HS-5 (cell line): ENCODE data around the gene FKBP1A.

Experiments
- DNase-seq: peaks from one replicate; pipeline ENCODE4 v3.0.0-alpha.2; 2012; ENCODE audit warnings: low read depth

FKBP1A gene

GRCh38 chr20:1331801-1332453, 60.9 kb downstream of the FKBP1A start:
- no peak for DNase-seq

GRCh38 chr20:1331101-1331500, 61.8 kb downstream of the FKBP1A start:
- DNase-seq: no peak

- no peak for DNase-seq
Observed at GRCh38 chr20:1330075-1330830, 62.6 kb downstream of the FKBP1A start.

GRCh38 chr20:1328680-1329330, 64.0 kb downstream of the FKBP1A start, which contains the start of gene SDCBP2:
SDCBP2 (minus strand) TSS chr20:1329139; CDS start chr20:1320416, 8,723 bp downstream.
- no peak for DNase-seq

- no peak for DNase-seq
Observed at GRCh38 chr20:1327827-1328679, 64.8 kb downstream of the FKBP1A start.

GRCh38 chr20:1327241-1327653, 65.6 kb downstream of the FKBP1A start:
- DNase-seq: peak; percentile 49

- no peak for DNase-seq
Observed at GRCh38 chr20:1326031-1326930, 66.6 kb downstream of the FKBP1A start.

GRCh38 chr20:1325173-1326030, 67.5 kb downstream of the FKBP1A start:
- DNase-seq: peak; percentile 83

GRCh38 chr20:1324598-1325172, 68.2 kb downstream of the FKBP1A start:
- DNase-seq: no peak

- DNase-seq: no peak
Observed at GRCh38 chr20:1323830-1324597, 68.8 kb downstream of the FKBP1A start.

GRCh38 chr20:1323256-1323655, 69.6 kb downstream of the FKBP1A start:
- DNase-seq: no peak

- DNase-seq: peak; percentile 94
Observed at GRCh38 chr20:1322511-1323245, 70.2 kb downstream of the FKBP1A start.

GRCh38 chr20:1321654-1321939, 71.3 kb downstream of the FKBP1A start:
- DNase-seq: no peak

GRCh38 chr20:1320902-1321653, 71.8 kb downstream of the FKBP1A start:
- no peak for DNase-seq

- no peak for DNase-seq
Observed at GRCh38 chr20:1320016-1320415, 72.8 kb downstream of the FKBP1A start.

- no peak for DNase-seq
Observed at GRCh38 chr20:1319462-1319861, 73.4 kb downstream of the FKBP1A start.

- DNase-seq: no peak
Observed at GRCh38 chr20:1319051-1319450, 73.8 kb downstream of the FKBP1A start.
